Subcutaneous adipose tissue (tissue), 4 donors: ENCODE measurements around the gene UPK3A. TPM values are rescaled to one million over a fixed set of nuclear protein-coding genes. Genes with fewer than 3 reads are reported as not detected.

Experiments used
- CTCF ChIP-seq: fragments of 450-650 bp; IDR thresholded peaks from one replicate; pipeline ENCODE4 v1.5.1; 2016; ENCODE audit warnings: low read depth, mild to moderate bottlenecking, control low read depth, antibody characterized with exemption, moderate library complexity
- total RNA-seq, 4 donors: library from RNA; depleted of rRNA; stranded (reverse); fragments of >200 nt; gene quantifications; one replicate each; pipeline ENCODE4 v1.1.0, GENCODE V29; 2016

Gene UPK3A
- total RNA-seq, 4 donors from 2014 or later = not detected

- TF ChIP-seq CTCF = no peak
Observed at GRCh38 chr22:45310331-45310976, 25.7 kb downstream of the UPK3A start.

GRCh38 chr22:45310977-45311531, 26.3 kb downstream of the UPK3A start:
- TF ChIP-seq CTCF = no peak

- TF ChIP-seq CTCF = no peak
Observed at GRCh38 chr22:45312415-45312814, 27.7 kb downstream of the UPK3A start.

- no peak for TF ChIP-seq CTCF
Observed at GRCh38 chr22:45312856-45313255, 28.1 kb downstream of the UPK3A start.

GRCh38 chr22:45314054-45314721, 29.4 kb downstream of the UPK3A start:
- TF ChIP-seq CTCF = no peak

GRCh38 chr22:45314786-45315185, 30.0 kb downstream of the UPK3A start:
- TF ChIP-seq CTCF = no peak

- TF ChIP-seq CTCF = no peak
Observed at GRCh38 chr22:45316796-45317526, 32.2 kb downstream of the UPK3A start.
